H9 (cell line): ENCODE results near the gene DPH1. TPM values are rescaled to one million over a fixed set of nuclear protein-coding genes. Genes with fewer than 3 reads are reported as not detected.

Experiments used
- DNase-seq: peaks from one replicate; pipeline ENCODE4 v3.0.0-alpha.2; 2017
- H2AFZ ChIP-seq: one replicate; pipeline ENCODE4 v1.6.1; 2013; ENCODE audit warnings: mild to moderate bottlenecking, low read length, control low read depth, moderate library complexity
- H2AK5ac ChIP-seq: 2 replicates; pipeline ENCODE4 v1.6.1; 2013; ENCODE audit warnings: low read length, control low read depth, mixed read lengths; ENCODE audit not compliant: insufficient read length
- H2BK120ac ChIP-seq: one replicate; pipeline ENCODE4 v1.6.1; 2013; ENCODE audit warnings: low read depth, mild to moderate bottlenecking, low read length, control low read depth, inconsistent platforms; ENCODE audit not compliant: poor library complexity, severe bottlenecking
- H2BK12ac ChIP-seq: 2 replicates; pipeline ENCODE4 v1.6.1; 2013; ENCODE audit warnings: low read length, control low read depth, mixed read lengths, low read depth; ENCODE audit not compliant: insufficient read length
- H2BK15ac ChIP-seq: 2 replicates; pipeline ENCODE4 v1.6.1; 2013; ENCODE audit warnings: low read depth, low read length, control low read depth
- H2BK20ac ChIP-seq: one replicate; pipeline ENCODE4 v1.6.1; 2013; ENCODE audit warnings: low read depth, mild to moderate bottlenecking, low read length, control low read depth, inconsistent platforms; ENCODE audit not compliant: poor library complexity, severe bottlenecking
- H2BK5ac ChIP-seq: 2 replicates; pipeline ENCODE4 v1.6.1; 2013; ENCODE audit warnings: low read length, control low read depth, mixed read lengths; ENCODE audit not compliant: insufficient read length
- H3K14ac ChIP-seq: 2 replicates; pipeline ENCODE4 v1.6.1; 2013; ENCODE audit warnings: low read length, control low read depth; ENCODE audit not compliant: insufficient read depth
- H3K18ac ChIP-seq: 2 replicates; pipeline ENCODE4 v1.6.1; 2013; ENCODE audit warnings: low read depth, mild to moderate bottlenecking, mixed read lengths, low read length, control low read depth; ENCODE audit not compliant: insufficient read length
- H3K23ac ChIP-seq: 2 replicates; pipeline ENCODE4 v1.6.1; 2013; ENCODE audit warnings: low read length, control low read depth, mixed read lengths, low read depth; ENCODE audit not compliant: insufficient read length
- H3K23me2 ChIP-seq: 2 replicates; pipeline ENCODE4 v1.6.1; 2013; ENCODE audit warnings: low read depth, mild to moderate bottlenecking, mixed read lengths, low read length, control low read depth; ENCODE audit not compliant: insufficient read length, poor library complexity, severe bottlenecking
- H3K27ac ChIP-seq: 2 replicates; pipeline ENCODE4 v1.5.1; 2013; ENCODE audit warnings: low read length, control low read depth, mixed read lengths, low read depth; ENCODE audit not compliant: insufficient read length
- H3K27me3 ChIP-seq: 2 replicates; pipeline ENCODE4 v1.6.1; 2013; ENCODE audit warnings: low read length, control low read depth, inconsistent platforms; ENCODE audit not compliant: insufficient read depth
- H3K4ac ChIP-seq: 2 replicates; pipeline ENCODE4 v1.6.1; 2013; ENCODE audit warnings: low read depth, mild to moderate bottlenecking, control low read depth, inconsistent platforms, low read length, moderate library complexity
- H3K4me1 ChIP-seq: 2 replicates; pipeline ENCODE4 v1.6.1; 2013; ENCODE audit warnings: low read length, control low read depth, inconsistent platforms; ENCODE audit not compliant: insufficient read depth
- H3K4me2 ChIP-seq: 2 replicates; pipeline ENCODE4 v1.6.1; 2013; ENCODE audit warnings: low read length, control low read depth, mixed read lengths; ENCODE audit not compliant: insufficient read length, insufficient read depth
- H3K56ac ChIP-seq: 2 replicates; pipeline ENCODE4 v1.6.1; 2013; ENCODE audit warnings: low read depth, mild to moderate bottlenecking, mixed read lengths, low read length, control low read depth; ENCODE audit not compliant: insufficient read length
- H3K79me1 ChIP-seq: 2 replicates; pipeline ENCODE4 v1.6.1; 2013; ENCODE audit warnings: low read depth, mild to moderate bottlenecking, moderate library complexity, low read length, control low read depth, inconsistent platforms; ENCODE audit not compliant: insufficient read depth, poor library complexity, severe bottlenecking
- H3K79me2 ChIP-seq: 2 replicates; pipeline ENCODE4 v1.6.1; 2013; ENCODE audit warnings: low read length, control low read depth, inconsistent platforms; ENCODE audit not compliant: insufficient read depth
- H3K9ac ChIP-seq: 2 replicates; pipeline ENCODE4 v1.6.1; 2013; ENCODE audit warnings: low read length, control low read depth, mixed read lengths; ENCODE audit not compliant: insufficient read length; ENCODE audit errors: extremely low read depth
- H3K9me3 ChIP-seq: one replicate; pipeline ENCODE4 v1.6.1; 2013; ENCODE audit warnings: low read depth, low read length, inconsistent platforms; ENCODE audit not compliant: control insufficient read depth
- H3T11ph ChIP-seq: one replicate; pipeline ENCODE4 v1.6.1; 2013; ENCODE audit warnings: mild to moderate bottlenecking, low read length, control low read depth, inconsistent platforms
- H4K20me1 ChIP-seq: one replicate; pipeline ENCODE4 v1.6.1; 2013; ENCODE audit not compliant: control insufficient read depth, insufficient read length, insufficient read depth
- H4K5ac ChIP-seq: 2 replicates; pipeline ENCODE4 v1.6.1; 2013; ENCODE audit warnings: low read depth, mild to moderate bottlenecking, mixed read lengths, low read length, control low read depth; ENCODE audit not compliant: insufficient read length
- H4K8ac ChIP-seq: replicated peaks from 2 replicates; pipeline ENCODE4 v1.6.1; 2013; ENCODE audit warnings: low read length, control low read depth, mixed read lengths, low read depth; ENCODE audit not compliant: insufficient read length
- H4K91ac ChIP-seq: 2 replicates; pipeline ENCODE4 v1.6.1; 2013; ENCODE audit warnings: low read depth, mild to moderate bottlenecking, moderate library complexity, mixed read lengths, low read length, control low read depth; ENCODE audit not compliant: insufficient read length
- H3K27ac Mint-ChIP-seq, 3 experiments: 2 replicates in 2 of 3; 3 replicates in 1 of 3; pipeline ENCODE4 v1.8.0; 2020 to 2021; ENCODE audit warnings: mixed read lengths in 3 of 3, mild to moderate bottlenecking in 1 of 3, moderate library complexity in 1 of 3
- H3K27me3 Mint-ChIP-seq: 2 replicates; pipeline ENCODE4 v1.8.0; 2021; ENCODE audit warnings: low read depth, mild to moderate bottlenecking, moderate library complexity, mixed read lengths
- H3K36me3 Mint-ChIP-seq, 3 experiments: 2 replicates in 2 of 3; 3 replicates in 1 of 3; pipeline ENCODE4 v1.8.0; 2020 to 2021; ENCODE audit warnings: low read depth in 3 of 3, mixed read lengths in 3 of 3; ENCODE audit not compliant: insufficient read depth in 1 of 3
- H3K4me1 Mint-ChIP-seq, 2 experiments: 2 replicates each; pipeline ENCODE4 v1.8.0; 2020; ENCODE audit warnings: mixed read lengths in 2 of 2
- H3K4me3 Mint-ChIP-seq, 2 experiments: 2 replicates in 1 of 2; 3 replicates in 1 of 2; pipeline ENCODE4 v1.8.0; 2020 to 2021; ENCODE audit warnings: mild to moderate bottlenecking in 2 of 2, mixed read lengths in 2 of 2, moderate library complexity in 1 of 2
- H3K9me3 Mint-ChIP-seq, 2 experiments: 2 replicates in 1 of 2; 3 replicates in 1 of 2; pipeline ENCODE4 v1.8.0; 2020; ENCODE audit warnings: mild to moderate bottlenecking in 2 of 2, mixed read lengths in 2 of 2, moderate library complexity in 1 of 2
- WGBS: extraction: QIAGEN DNeasy Blood & Tissue Kit; methylation state at CpG from one replicate; pipeline ENCODE4 v1.1.7; 2013; ENCODE audit warnings: missing lambda C conversion rate, low lambda C conversion rate, mixed read lengths; ENCODE audit not compliant: insufficient read length; ENCODE audit errors: extremely low coverage; 5-methylcytosine and 5-hydroxymethylcytosine counted together
- total RNA-seq: library from RNA; stranded (reverse); gene quantifications from 2 replicates; pipeline ENCODE4 v1.2.1, GENCODE V29; 2021
- TF ChIP-seq, protein P1 (sequence below): fragments of 200-600 bp; sonication (generic); conservative IDR thresholded peaks from 3 replicates; pipeline ENCODE4 v1.8.0; 2021; ENCODE audit warnings: antibody characterized with exemption, mild to moderate bottlenecking

DPH1 gene
- total RNA-seq, 1 experiment from 2014 or later: 27.5 TPM

DNA sequence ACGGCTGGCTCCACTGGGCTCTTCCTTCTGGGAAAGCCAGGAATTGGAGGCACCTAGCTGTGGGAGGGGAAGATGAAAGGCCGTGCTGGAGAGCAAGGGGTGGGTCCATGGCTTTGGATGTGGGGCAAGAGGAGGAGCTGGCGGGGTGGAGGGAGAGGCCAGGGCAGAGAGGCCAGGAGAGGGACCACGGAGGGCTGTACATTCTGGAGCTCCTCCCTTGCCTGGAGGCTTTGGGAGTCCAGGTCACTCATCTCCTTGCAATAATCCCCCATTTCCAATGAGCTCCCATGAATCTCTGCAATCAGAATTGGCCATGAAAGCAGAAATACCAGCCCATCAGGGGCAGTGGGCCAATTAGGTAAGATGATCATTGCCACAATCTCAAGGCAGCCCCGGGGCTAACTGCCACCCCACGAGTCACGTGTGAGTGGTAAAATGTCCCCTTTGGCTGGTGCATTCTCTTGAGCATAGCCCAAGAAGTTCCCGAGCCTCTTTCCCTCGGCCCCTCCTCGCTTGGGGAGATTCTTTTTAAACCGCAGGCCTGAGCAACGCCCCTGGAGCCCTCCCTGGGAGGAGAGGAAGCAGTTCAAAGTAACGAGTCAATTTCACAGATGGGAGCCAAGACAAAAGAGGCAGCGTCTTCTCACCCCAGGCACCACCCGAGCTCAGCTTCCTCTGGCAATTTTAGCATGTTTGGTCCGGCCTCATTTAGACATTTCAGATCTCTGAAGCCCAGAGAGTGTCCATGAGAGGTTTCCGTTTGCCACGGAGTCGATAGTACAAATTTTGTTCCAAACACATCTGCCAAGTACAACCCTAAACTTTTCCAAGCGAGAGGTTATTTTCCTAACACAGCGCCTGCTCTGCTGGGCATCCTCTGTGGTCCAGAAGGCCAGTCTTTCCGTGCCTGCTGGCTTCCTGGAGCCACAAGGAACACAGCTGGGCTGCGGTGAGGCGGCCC is 18.3 kb upstream of the DPH1 start:
- H2AFZ ChIP-seq: peak overlapping the region; percentile 5
- H3K4me3 Mint-ChIP-seq: peak overlapping the region in 1 of 2 experiments; percentile 24; a peak in 2 of 5 replicates

More for the DNA sequence above, 18.3 kb upstream of the DPH1 start:
- no peak overlapping the region for H2BK12ac ChIP-seq
- peaks cover 2% of the 10 kb centered on the region for H4K20me1 ChIP-seq
- no peak overlapping the region for H4K8ac ChIP-seq
- no peak overlapping the region for H3T11ph ChIP-seq
- H3K79me1 ChIP-seq: no peaks in the 10 kb centered on the region
- TF ChIP-seq, protein P1, sequence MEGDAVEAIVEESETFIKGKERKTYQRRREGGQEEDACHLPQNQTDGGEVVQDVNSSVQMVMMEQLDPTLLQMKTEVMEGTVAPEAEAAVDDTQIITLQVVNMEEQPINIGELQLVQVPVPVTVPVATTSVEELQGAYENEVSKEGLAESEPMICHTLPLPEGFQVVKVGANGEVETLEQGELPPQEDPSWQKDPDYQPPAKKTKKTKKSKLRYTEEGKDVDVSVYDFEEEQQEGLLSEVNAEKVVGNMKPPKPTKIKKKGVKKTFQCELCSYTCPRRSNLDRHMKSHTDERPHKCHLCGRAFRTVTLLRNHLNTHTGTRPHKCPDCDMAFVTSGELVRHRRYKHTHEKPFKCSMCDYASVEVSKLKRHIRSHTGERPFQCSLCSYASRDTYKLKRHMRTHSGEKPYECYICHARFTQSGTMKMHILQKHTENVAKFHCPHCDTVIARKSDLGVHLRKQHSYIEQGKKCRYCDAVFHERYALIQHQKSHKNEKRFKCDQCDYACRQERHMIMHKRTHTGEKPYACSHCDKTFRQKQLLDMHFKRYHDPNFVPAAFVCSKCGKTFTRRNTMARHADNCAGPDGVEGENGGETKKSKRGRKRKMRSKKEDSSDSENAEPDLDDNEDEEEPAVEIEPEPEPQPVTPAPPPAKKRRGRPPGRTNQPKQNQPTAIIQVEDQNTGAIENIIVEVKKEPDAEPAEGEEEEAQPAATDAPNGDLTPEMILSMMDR: no peak
- no peaks in the 10 kb centered on the region for H3K23me2 ChIP-seq
- H3K14ac ChIP-seq: no peak overlapping the region; the same call in 1 of the 2 replicates
- WGBS: no CpG with 5 or more reads among the region's 24 CpGs
- H3K23ac ChIP-seq: no peak overlapping the region
- H2AK5ac ChIP-seq: no peak overlapping the region
- no peaks in the 10 kb centered on the region; the same call in 1 of the 2 replicates for H3K4me1 ChIP-seq
- H3K4ac ChIP-seq: no peak overlapping the region
- no peak overlapping the region for H3K18ac ChIP-seq
- H2BK15ac ChIP-seq: no peak overlapping the region
- H3K27ac Mint-ChIP-seq: no peak overlapping the region
- H3K9me3 ChIP-seq: no peaks in the 10 kb centered on the region
- H2BK5ac ChIP-seq: no peak overlapping the region
- H3K4me2 ChIP-seq: no peak overlapping the region
- no peak overlapping the region for H4K91ac ChIP-seq
- no peaks in the 10 kb centered on the region for H3K79me2 ChIP-seq
- H2BK20ac ChIP-seq: no peak overlapping the region
- no peak overlapping the region for H3K9ac ChIP-seq
- H3K27me3 ChIP-seq: no peaks in the 10 kb centered on the region; the same call in 1 of the 2 replicates
- H2BK120ac ChIP-seq: no peak overlapping the region
- H3K56ac ChIP-seq: no peak overlapping the region
- H3K27me3 Mint-ChIP-seq: peaks cover 77% of the 10 kb centered on the region
- H4K5ac ChIP-seq: no peak overlapping the region
- peak; percentile 77 for DNase-seq
- no peaks in the 10 kb centered on the region; a peak in 2 of 5 replicates for H3K9me3 Mint-ChIP-seq
- no peaks in the 10 kb centered on the region for H3K36me3 Mint-ChIP-seq
- peaks cover 14 to 18% of the 10 kb centered on the region in 2 experiments for H3K4me1 Mint-ChIP-seq
- no peak overlapping the region for H3K27ac ChIP-seq
